ENCODE data around the gene UBP1.
"Not testable (repeated sequence)": the region's sequence is repeated elsewhere in the genome, so short reads cannot be mapped to it uniquely, and the experiment has no call there.

The UBP1 gene, protein sequence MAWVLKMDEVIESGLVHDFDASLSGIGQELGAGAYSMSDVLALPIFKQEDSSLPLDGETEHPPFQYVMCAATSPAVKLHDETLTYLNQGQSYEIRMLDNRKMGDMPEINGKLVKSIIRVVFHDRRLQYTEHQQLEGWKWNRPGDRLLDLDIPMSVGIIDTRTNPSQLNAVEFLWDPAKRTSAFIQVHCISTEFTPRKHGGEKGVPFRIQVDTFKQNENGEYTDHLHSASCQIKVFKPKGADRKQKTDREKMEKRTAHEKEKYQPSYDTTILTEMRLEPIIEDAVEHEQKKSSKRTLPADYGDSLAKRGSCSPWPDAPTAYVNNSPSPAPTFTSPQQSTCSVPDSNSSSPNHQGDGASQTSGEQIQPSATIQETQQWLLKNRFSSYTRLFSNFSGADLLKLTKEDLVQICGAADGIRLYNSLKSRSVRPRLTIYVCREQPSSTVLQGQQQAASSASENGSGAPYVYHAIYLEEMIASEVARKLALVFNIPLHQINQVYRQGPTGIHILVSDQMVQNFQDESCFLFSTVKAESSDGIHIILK

GRCh38 chr3:33440328-33441224 is at the start of gene UBP1:
Gene UBP1, minus strand, starts transcription at chr3:33440405. Its CDS starts 557 bp downstream, at chr3:33439848.
- DNase-seq: peak; percentile 100
- ATAC-seq (replicated peaks): peak; percentile 88 to 89
- peaks cover 21 to 40% of the 10 kb centered on the region in 2 donors for H3K4me1 Mint-ChIP-seq
- no peaks in the 10 kb centered on the region for H3K27me3 Mint-ChIP-seq
- H3K9me3 Mint-ChIP-seq: peaks cover 0 to 1% of the 10 kb centered on the region in 2 donors
- H3K27ac Mint-ChIP-seq: peak within 1 kb of the TSS; percentile 100
- peak within 1 kb of the TSS; percentile 99 to 100 for H3K4me3 Mint-ChIP-seq
- H3K36me3 Mint-ChIP-seq: peaks cover 3 to 8% of the 10 kb centered on the region in 2 donors

GRCh38 chr3:33488683-33489082 is 48.5 kb upstream of the UBP1 start:
- H3K4me1 Mint-ChIP-seq: peaks cover 7 to 8% of the 10 kb centered on the region in 2 donors
- H3K27ac Mint-ChIP-seq: no peak overlapping the region
- DNase-seq: no peak
- ATAC-seq (replicated peaks): no peak
- H3K27me3 Mint-ChIP-seq: no peaks in the 10 kb centered on the region
- H3K4me3 Mint-ChIP-seq: no peak overlapping the region
- peaks cover 4% of the 10 kb centered on the region in 2 donors for H3K9me3 Mint-ChIP-seq
- H3K36me3 Mint-ChIP-seq: peaks cover 4 to 17% of the 10 kb centered on the region in 2 donors

DNA sequence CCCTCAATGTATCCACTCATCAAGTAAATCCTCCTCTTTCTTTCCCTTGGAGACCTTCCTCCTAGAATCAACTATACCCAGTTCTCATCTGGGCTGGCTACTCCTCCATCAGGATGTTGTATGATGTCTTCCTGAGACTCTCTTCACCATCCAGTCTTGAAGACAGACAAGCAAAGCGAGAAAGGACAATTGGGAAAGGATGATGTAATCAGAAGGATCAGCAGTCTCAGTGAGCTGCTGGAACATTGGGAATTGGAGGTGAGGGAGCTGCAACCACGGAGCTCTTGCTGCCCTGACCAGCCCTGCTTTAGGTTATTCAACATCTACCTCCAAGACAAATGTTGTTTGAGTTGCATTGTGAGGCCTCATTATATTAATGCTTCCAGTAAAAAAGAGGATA is 48.0 kb upstream of the UBP1 start:
- H3K9me3 Mint-ChIP-seq: peaks cover 4% of the 10 kb centered on the region in 2 donors
- no peak overlapping the region for H3K4me3 Mint-ChIP-seq
- peaks cover 4 to 17% of the 10 kb centered on the region in 2 donors for H3K36me3 Mint-ChIP-seq
- DNase-seq: no peak
- H3K27me3 Mint-ChIP-seq: no peaks in the 10 kb centered on the region
- H3K27ac Mint-ChIP-seq: no peak overlapping the region
- peaks cover 7 to 8% of the 10 kb centered on the region in 2 donors for H3K4me1 Mint-ChIP-seq
- no peak for ATAC-seq (replicated peaks)

- no peak for DNase-seq
- no peak overlapping the region for H3K27ac Mint-ChIP-seq
- peaks cover 4 to 15% of the 10 kb centered on the region in 2 donors for H3K36me3 Mint-ChIP-seq
- ATAC-seq (replicated peaks): no peak
- peaks cover 5 to 7% of the 10 kb centered on the region in 2 donors for H3K9me3 Mint-ChIP-seq
- H3K27me3 Mint-ChIP-seq: no peaks in the 10 kb centered on the region
- H3K4me3 Mint-ChIP-seq: no peak overlapping the region
- H3K4me1 Mint-ChIP-seq: no peaks in the 10 kb centered on the region
These were observed 41.9 kb upstream of the UBP1 start for GRCh38 chr3:33482111-33482521.

DNA sequence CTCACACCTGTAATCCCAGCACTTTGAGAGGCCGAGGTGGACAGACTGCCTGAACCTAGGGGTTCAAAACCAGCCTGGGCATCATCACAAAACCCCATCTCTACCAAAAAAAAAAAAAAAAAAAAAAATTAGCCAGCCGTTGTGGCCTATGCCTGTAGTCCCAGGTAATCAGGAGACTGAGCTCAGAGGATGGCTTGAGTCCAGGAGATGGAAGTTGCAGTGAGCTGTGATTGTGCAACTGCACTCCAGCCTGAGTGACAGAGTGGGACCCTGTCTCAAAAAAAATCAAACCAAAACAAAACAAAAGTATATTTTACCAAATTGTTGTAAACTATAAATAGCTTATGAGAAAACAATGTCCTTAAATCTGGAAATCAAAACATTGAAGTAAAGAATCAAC is 34.7 kb upstream of the UBP1 start:
- Mint-ChIP-seq H3K9me3 (no peaks in the 10 kb centered on the region), H3K4me1 (no peaks in the 10 kb centered on the region), H3K27ac (no peak overlapping the region), H3K4me3 (no peak overlapping the region), H3K27me3 (no peaks in the 10 kb centered on the region), H3K36me3 (peaks cover 0 to 1% of the 10 kb centered on the region in 2 donors)
- DNase-seq: no peak
- no peak for ATAC-seq (replicated peaks)

DNA sequence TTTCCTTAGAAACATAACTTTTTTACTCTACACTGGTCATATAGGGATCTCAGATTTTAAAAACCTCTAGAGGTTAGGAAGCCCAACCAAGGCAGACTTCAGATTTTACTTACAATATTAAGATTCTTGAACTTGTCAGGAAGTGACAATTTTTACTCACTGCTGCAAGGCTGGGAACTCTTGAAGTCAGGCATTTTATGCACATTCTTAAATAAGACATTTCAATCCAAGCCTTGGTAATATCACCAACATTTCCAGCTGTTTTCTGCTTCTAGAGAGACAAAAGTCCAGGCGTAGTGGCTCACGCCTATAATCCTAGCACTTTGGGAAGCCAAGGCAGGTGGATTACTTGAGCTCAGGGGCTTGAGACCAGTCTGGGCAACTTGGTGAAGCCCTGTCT is 33.6 kb upstream of the UBP1 start:
- Mint-ChIP-seq H3K4me3 (no peak overlapping the region), H3K27ac (no peak overlapping the region), H3K4me1 (no peaks in the 10 kb centered on the region), H3K36me3 (peaks cover 0 to 1% of the 10 kb centered on the region in 2 donors), H3K9me3 (no peaks in the 10 kb centered on the region), H3K27me3 (no peaks in the 10 kb centered on the region)
- DNase-seq (no peak), ATAC-seq (replicated peaks) (no peak)

- Mint-ChIP-seq H3K36me3 (peaks cover 11 to 44% of the 10 kb centered on the region in 2 donors), H3K27me3 (no peaks in the 10 kb centered on the region), H3K4me3 (no peak overlapping the region), H3K4me1 (no peaks in the 10 kb centered on the region), H3K27ac (no peak overlapping the region), H3K9me3 (peaks cover 11 to 12% of the 10 kb centered on the region in 2 donors)
- ATAC-seq (replicated peaks): no peak
- DNase-seq: no peak
These were observed 27.6 kb upstream of the UBP1 start for GRCh38 chr3:33467786-33468185.

DNA sequence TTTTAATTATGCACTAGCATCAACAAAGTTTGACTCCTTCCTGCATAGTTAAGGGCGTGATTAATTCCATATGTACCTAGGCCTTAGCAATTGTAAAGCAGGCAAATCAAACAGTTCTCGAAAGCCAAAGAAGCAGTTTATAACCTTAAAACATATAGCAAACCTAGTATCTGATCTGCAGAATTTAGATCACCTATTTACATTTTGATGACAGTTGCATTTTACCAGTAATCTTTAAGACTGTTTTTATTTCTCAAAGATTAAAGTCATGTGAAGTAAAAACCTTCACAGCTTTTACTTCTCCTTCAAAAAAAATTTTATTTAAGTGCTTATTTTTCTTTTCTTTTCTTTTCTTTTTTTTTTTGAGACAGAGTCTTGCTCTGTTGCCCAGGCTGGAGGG is 20.9 kb upstream of the UBP1 start:
- no peaks in the 10 kb centered on the region for H3K27me3 Mint-ChIP-seq

DNA sequence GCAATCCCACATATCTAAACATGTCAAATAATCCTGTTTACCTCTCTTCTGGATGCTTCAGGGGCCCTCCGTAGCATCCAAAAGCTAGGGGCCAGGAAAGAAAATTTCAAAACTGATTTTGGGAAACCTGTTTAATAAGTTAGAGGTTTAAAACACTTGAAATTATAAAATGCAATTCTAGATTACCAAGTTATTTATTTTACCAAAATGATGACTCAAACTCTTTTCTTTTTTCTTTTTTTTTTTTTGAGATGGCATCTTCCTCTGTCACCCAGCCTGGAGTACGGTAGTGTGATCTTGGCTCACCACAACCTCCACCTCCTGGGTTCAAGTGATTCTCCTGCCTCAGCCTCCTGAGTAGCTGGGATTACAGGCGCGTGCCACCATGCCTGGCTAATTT is 19.4 kb upstream of the UBP1 start:
- H3K4me3 Mint-ChIP-seq; H3K27ac Mint-ChIP-seq; H3K4me1 Mint-ChIP-seq; ATAC-seq (replicated peaks); DNase-seq; H3K27me3 Mint-ChIP-seq: not testable (repeated sequence)
- Mint-ChIP-seq H3K36me3 (peaks cover 21 to 59% of the 10 kb centered on the region in 2 donors), H3K9me3 (peaks cover 23 to 27% of the 10 kb centered on the region in 2 donors)

More for the DNA sequence above, 20.9 kb upstream of the UBP1 start:
- no peak overlapping the region for H3K4me3 Mint-ChIP-seq
- H3K36me3 Mint-ChIP-seq: peaks cover 22 to 61% of the 10 kb centered on the region in 2 donors
- no peak for DNase-seq
- no peak overlapping the region for H3K27ac Mint-ChIP-seq
- peaks cover 22 to 23% of the 10 kb centered on the region in 2 donors for H3K9me3 Mint-ChIP-seq
- no peaks in the 10 kb centered on the region for H3K4me1 Mint-ChIP-seq
- no peak for ATAC-seq (replicated peaks)

GRCh38 chr3:33458446-33458845 is 18.2 kb upstream of the UBP1 start:
- DNase-seq (no peak), ATAC-seq (replicated peaks) (no peak)
- Mint-ChIP-seq H3K9me3 (peaks cover 26 to 27% of the 10 kb centered on the region in 2 donors), H3K4me3 (no peak overlapping the region), H3K27me3 (peaks cover 6 to 11% of the 10 kb centered on the region in 2 donors), H3K36me3 (peaks cover 17 to 59% of the 10 kb centered on the region in 2 donors), H3K4me1 (peaks cover 0 to 2% of the 10 kb centered on the region in 2 donors), H3K27ac (no peak overlapping the region)

DNA sequence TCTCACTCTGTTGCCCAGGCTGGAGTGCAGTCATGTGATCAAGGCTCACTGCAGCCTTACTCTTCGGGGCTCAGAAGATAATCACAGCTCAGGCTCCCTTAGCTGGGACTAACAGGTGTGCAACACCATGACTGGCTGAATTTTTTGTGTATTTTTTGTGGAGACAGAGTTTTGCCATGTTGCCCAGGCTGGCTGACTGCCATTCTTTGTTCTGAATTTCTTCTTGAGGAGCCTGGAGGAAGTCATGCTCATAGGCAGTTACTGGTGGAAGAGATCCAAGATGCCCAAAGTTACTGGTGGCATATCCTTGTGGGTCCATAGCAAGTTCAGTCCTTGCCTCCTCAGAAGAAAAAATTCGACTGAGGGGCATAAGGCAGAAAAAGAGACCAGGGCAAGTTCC is 16.6 kb upstream of the UBP1 start:
- H3K4me1 Mint-ChIP-seq: peaks cover 0 to 2% of the 10 kb centered on the region in 2 donors
- H3K27me3 Mint-ChIP-seq: peaks cover 6 to 11% of the 10 kb centered on the region in 2 donors
- H3K27ac Mint-ChIP-seq: no peak overlapping the region
- DNase-seq (no peak), ATAC-seq (replicated peaks) (no peak)
- no peak overlapping the region for H3K4me3 Mint-ChIP-seq
- H3K9me3 Mint-ChIP-seq: peaks cover 19 to 24% of the 10 kb centered on the region in 2 donors
- H3K36me3 Mint-ChIP-seq: peaks cover 13 to 44% of the 10 kb centered on the region in 2 donors

- H3K4me1 Mint-ChIP-seq: peaks cover 0 to 2% of the 10 kb centered on the region in 2 donors
- H3K36me3 Mint-ChIP-seq: peaks cover 7 to 30% of the 10 kb centered on the region in 2 donors
- DNase-seq: no peak
- peaks cover 6 to 11% of the 10 kb centered on the region in 2 donors for H3K27me3 Mint-ChIP-seq
- ATAC-seq (replicated peaks): no peak
- no peak overlapping the region for H3K4me3 Mint-ChIP-seq
- peaks cover 12 to 14% of the 10 kb centered on the region in 2 donors for H3K9me3 Mint-ChIP-seq
- no peak overlapping the region for H3K27ac Mint-ChIP-seq
These were observed 13.1 kb upstream of the UBP1 start for GRCh38 chr3:33453331-33453761.

DNA sequence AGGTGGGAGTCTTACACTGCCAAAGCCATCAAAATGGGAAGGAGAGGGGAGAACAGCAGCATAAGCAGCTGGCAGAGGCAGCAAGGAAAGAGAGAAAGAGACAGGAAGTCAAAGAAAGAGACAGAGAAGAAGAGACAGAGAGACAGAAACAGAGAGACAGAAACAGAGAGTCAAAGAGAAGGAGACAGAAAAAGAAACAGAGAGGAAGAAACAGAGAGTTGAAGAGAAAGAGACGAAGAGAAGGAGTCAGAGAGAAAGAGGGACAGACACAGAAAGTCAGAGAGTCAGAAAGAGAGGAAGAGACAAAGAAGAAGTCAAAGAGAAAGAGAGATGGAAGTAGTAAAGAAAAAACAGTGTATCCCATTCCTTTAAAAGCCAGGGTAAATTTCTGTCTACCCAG is 11.8 kb upstream of the UBP1 start:
- DNase-seq; H3K9me3 Mint-ChIP-seq; ATAC-seq (replicated peaks); H3K4me1 Mint-ChIP-seq; H3K27ac Mint-ChIP-seq; H3K4me3 Mint-ChIP-seq: not testable (repeated sequence)
- Mint-ChIP-seq H3K36me3 (peaks cover 0 to 24% of the 10 kb centered on the region in 2 donors), H3K27me3 (peaks cover 11 to 14% of the 10 kb centered on the region in 2 donors)

- Mint-ChIP-seq H3K27me3 (peaks cover 0 to 8% of the 10 kb centered on the region in 2 donors), H3K4me3 (no peak overlapping the region), H3K4me1 (peaks cover 0 to 7% of the 10 kb centered on the region in 2 donors), H3K27ac (no peak overlapping the region), H3K36me3 (peaks cover 0 to 3% of the 10 kb centered on the region in 2 donors), H3K9me3 (peaks cover 0 to 1% of the 10 kb centered on the region in 2 donors)
- DNase-seq (no peak), ATAC-seq (replicated peaks) (no peak)
These were observed 7.8 kb upstream of the UBP1 start for GRCh38 chr3:33447958-33448357.

Data from stimulated activated naive B cell treated with anti-CD40 and anti-IgM and Interleukin-4, amounts not matched to agents 10 μg/mL and 1 μg/mL and 100 μg/mL, for 72 hours (primary cell).